GM11168 (cell line): Measurements from ENCODE around the gene HMCN1.
"Not testable (repeated sequence)": the region's sequence is repeated elsewhere in the genome, so short reads cannot be mapped to it uniquely, and the experiment has no call there.

Experiments
- in situ Hi-C: fragments of 300-500 bp; cut with MboI; formaldehyde crosslinking; loops from one replicate; pipeline ENCODE4 v1.12.0; 2022; ENCODE audit warnings: low sequenced_read_pairs; ENCODE audit not compliant: unreplicated experiment

The HMCN1 gene

DNA sequence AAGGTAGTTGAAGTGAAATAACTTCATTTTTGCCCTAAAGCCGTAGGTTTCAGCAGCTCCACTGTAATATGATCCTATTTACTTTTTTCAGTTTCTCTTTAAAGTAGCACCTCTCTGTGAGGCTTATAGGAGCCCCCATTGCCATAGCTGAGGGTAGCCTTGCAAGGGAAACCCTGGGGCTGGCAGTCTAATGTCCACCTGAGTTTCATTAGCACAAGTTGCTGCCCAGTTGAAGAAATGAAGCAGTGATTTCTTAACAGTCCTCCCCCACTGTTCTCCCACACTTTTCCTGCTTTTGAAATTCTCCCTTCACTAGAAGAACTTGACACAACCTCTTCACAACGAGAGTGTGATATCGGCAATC, 1.5 kb downstream of the HMCN1 start:
- in situ Hi-C loops, result no loop called here

DNA sequence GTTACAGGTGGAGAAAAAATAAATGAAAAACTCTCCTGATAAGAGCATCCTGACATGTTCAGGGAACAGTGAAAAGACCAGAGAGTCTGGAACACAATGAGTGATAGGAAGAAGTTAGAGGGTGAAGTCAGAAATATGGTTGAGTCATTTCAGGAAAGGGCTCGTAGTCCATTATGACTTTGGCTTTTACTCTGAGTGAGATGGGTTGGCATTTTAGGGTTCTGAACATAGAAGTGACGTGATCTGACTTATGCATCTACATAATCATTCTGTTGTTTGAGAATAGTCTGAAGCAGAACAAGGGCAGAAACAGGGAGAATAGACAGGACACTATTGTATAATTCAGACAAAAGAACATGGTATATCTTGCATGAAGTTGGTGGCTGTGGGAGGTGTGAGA, 5.8 kb downstream of the HMCN1 start:
- in situ Hi-C loops, result no loop called here

DNA sequence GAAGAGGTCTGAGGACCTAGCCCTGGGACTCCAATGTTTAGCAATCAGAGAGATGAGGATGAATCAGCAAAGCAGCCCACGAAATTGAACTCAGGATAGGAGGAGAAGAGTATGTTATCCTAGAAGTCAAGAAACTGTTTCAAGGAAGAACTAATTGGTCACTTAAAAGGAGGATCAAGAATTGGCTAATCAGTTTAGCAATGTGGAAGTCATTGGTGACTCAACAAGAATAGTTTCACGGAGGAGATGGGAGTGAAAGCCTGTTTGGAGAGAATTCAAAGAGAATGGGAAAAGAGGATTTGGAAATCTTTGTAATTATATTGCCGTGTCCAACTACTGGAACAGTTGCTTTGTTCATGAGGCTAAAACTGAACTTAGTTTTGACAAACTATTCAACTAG, 7.4 kb downstream of the HMCN1 start:
- in situ Hi-C loops, result no loop called here

DNA sequence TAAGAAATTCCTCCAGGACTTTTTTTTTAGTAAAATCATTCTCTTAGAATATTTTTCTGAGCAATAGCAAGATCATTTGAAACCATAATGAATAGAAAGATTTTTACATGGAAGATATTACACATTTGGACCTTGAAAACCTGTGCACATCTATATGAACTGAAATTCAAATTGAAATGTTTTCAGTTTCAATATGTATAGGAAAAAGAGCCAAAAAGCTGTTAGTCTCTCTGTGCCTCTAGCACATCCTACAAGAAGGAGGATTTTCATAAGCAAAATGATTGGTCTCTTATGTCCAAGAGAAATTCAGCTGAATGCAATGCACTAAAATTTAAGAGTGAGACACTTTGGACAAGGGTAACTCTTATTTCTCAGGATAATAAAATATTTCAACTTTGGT, 8.2 kb downstream of the HMCN1 start:
- in situ Hi-C loops, result no loop called here

DNA sequence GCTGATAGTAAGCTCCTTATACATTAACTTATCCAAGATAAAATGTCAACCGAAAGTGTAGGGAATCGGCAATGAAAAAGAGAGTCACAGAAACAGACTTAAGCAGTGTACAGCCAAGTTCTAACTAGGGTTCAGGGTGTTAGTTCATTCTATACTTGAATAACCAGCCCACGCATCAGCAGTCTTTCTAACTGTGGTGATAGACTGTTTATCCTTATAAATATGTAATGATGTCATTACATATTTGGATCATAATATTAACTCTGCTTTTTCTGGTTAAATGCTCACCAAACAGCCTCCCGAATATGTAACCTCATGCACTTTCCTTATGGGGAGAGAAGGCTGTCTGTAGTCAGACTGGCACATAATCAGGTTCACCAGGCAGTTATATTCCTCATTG, 11.0 kb downstream of the HMCN1 start:
- in situ Hi-C loops, result no loop called here

DNA sequence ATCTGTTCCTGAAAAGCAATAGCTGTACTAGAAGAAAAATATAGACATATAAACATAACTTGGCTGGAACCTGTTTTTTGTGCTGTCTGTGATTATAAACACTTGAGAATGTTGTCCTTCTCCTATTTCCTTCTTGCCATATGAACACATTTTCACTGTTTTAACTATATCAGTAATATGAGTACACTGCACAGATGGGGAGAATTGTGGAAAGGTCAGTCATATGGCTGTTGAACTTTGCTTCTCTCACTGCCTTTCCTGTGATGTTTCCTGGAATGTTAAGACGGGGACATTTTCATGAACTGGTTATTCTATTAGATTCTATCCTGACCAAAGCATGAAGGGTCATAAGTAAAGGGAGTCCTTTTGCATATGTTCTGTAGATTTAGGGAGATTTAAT, 24.9 kb downstream of the HMCN1 start:
- in situ Hi-C loops, result no loop called here

DNA sequence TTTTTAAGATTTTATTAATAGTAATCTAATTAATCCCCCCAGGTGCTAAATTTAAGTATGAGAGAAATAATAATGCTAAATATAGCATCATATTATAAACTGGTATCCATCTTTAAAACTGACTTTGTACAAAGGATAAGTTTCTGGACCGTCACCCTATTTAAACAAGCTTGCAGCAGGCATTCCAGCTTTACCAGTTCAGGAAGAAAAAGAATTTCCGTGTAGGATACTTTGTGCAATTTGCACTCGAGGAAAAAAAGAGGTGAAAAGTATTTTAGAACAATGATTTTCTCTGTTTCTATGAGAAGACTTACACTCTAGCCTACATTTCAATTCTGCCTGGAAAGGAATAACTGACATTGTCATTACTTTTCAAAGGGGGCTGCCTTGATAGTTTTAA, 27.6 kb downstream of the HMCN1 start:
- in situ Hi-C loops, result no loop called here

DNA sequence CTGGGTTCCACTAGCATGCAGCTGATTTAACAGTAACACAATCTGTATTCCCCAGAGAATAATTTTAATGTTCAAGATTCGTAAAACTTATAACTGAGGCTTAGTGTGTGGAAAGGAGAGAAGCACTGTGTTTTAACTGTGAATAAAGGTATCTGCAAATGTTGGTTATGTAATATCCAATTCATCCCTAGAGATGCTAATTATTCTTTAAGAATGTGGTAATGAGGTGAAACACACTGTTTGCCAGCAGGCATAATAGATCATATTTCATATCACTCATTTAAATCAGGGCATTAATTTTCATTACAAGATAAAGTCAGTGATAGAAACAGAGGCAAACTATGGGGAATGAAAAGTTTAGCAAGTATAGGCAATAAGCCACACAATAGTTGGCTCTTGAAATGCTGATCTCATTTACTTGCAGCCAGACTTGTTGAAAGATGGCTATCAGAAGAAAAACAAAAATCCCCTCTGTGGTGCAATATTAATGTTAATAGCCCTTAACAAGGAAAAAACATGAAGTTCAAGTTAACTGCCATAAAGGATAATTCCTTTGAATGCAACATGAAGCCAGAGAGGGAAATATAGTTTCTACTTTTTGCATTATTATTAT, 33.4 kb downstream of the HMCN1 start:
- in situ Hi-C loops, result no loop called here

DNA sequence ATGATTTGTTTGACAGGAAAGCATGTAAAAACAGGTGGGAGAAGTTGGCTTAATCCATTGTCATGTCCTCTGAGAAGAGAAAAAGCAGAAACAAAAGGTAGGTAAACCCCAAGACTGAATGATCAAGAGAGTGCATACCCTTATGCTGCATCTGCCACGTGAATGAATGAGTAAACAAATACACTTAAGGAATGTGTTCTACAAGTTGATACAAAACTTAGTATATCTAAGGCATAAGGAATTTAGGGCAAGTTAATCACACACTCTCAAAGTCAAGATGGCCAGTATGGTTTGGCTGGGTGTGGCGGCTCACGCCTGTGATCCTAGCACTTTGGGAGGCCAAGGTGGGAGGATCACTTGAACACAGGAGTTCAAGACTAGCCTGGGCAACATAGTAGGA, 34.2 kb downstream of the HMCN1 start:
- in situ Hi-C loops, result no loop called here

DNA sequence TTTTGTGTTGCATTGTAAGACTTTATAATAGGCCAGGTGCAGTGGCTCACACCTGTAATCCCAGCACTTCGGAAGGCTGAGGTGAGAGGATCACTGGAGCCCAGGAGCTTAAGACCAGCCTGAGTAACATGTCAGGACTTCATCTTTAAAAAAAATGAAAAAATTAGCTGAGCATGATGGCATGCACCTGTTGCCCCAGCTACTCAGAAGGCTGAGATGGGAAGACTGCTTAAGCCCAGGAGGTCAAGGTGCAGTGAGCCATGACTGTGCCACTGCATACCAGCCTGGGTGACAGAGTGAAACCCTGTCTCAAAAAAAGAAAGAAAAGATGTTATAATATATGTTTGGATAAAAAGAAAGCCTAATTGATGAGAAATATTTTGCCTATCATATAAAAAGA, 34.9 kb downstream of the HMCN1 start:
- in situ Hi-C loops, result no loop called here

DNA sequence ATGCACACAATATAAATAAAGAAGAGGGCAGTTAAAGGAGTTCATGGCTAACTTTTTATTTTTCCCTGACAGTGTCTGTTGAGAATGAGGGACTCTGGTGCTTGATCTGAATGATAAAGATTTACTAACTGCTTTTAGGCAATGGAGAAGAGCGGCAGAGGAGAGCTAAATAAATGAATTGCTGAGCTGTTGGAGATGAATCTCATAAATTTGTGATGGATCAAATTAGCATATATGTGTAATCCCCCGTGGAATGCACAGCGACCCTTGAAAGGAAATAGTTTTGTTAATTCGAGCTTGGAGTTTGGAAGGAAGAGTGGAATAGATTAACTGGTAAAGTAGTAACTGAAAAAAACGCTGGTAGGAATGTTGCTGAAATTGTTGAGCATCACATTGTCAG, 40.2 kb downstream of the HMCN1 start:
- in situ Hi-C loops, result no loop called here

DNA sequence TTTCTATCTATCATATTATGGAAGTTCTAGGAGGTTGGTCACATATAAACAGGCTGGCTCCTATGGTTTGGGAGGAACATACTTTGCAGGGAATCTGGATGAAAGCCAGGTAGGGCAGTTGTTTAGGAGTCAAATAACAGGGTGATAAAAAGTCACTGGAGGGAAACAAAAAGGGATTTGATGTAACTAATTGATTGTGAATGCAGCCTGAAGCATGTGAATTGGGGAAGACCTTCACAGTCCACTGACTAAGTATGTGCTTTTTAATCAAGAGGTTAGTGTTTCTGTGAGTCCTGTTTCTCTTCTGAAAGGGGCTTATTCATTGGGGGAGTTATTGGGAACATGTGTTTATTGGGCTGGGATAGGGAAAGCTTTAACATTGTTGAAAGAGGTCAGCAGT, 41.3 kb downstream of the HMCN1 start:
- in situ Hi-C loops, result no loop called here

DNA sequence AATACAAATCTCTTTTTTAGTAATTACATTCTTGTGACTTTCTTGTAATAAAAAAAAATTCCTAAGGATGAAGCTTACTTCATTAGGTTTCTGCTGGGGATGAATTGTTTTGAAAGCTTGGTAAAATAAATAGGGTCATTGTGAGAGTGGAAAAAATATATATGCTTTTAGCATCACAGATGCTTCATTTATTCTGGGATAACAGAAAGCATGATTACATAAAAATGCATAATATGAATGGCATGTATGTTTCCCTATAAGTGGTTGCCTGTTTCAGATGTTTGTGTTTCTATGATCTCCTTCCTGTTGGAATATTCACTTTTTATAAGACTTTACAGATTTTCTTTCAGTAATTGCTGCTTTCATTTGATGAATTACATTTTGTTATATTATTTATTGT, 42.3 kb downstream of the HMCN1 start:
- in situ Hi-C loops, result no loop called here

DNA sequence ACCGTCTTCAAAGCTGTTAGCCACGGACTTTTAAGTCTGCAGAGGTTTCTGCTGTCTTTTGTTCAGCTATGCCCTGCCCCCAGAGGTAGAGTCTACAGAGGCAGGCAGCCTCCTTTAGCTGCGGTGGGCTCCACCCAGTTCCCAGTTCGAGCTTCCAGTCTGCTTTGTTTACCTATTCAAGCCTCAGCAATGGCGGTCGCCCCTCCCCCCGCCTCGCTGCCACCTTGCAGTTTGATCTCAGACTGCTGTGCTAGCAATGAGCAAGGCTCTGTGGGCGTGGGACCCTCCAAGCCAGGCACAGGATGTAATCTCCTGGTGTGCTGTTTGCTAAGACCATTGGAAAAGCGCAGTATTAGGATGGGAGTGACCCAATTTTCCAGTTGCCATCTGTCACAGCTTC, 49.7 kb downstream of the HMCN1 start:
- in situ Hi-C loops, result not testable (repeated sequence)

DNA sequence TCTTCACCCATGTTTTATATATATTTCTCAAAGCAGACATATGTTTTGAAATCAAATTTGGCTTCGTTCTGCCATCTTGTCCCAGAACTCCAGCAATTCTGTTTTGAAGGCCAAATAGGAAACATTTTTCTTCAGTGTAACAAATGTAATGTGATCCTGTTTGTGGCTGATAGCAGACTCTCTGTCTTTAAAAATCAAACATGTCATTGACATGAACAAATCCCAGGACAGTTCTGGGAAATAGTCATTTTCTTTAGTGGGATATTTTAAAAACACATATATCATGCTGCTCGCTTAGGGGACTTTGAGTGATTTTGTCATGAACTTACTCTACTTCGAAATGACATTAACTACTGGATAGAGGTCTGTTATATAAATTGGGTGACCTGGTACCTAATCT, 51.4 kb downstream of the HMCN1 start:
- in situ Hi-C loops, result no loop called here

DNA sequence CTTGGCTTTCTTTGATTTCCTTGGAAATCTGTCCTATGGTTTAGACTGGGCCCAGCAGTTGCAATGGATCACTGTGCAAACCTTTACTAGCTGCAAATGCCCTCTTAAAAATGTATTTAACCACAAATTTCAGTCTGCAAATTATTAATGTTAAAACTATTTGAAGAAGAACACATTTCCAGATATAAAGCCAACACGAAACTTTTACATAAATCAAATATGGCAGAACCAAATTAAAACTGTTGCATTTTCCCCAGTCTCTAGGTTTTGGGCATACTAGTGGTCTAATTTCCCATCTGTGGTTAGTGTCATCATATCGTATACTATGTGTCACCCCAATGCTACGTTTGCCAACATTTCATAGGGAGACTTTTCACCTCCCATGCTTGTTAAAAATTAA, 52.3 kb downstream of the HMCN1 start:
- in situ Hi-C loops, result no loop called here

DNA sequence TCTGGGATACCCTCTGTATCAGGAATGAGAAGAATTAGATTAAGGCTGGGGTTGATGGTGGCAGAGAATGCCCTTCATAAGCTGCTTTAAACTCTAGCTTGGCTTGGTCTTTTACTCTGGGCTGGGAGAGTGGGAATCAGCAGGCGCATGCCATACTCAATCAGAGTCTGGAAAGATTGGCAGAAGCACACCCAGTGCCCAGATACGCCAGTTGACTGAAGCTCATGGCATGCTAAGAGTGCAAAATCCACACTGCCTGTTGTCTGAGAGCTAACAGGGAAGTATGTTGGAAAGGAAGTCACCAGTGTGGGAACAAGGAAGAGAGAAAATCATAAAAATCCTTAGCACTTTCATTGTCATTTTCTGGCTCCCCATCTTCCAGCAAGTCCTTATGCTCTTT, 53.0 kb downstream of the HMCN1 start:
- in situ Hi-C loops, result no loop called here

DNA sequence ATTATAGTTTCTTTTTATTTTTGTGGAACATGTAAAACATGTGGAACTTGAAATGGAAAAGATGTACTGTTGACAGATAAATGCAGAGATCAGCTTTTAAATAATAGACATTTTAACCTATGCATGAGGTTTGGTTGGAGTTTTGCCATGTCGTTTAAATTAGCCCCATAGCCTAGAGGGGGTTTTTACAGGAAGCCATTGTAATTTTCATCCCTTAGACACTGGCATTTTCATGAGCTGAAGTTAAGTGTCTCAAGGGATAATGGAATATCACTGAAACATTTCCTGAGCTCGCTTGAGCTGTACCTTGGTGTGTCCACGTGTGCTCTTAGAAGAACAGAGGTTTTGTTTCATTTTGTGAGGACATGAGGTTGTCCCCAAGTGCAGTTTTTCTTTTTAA, 54.2 kb downstream of the HMCN1 start:
- in situ Hi-C loops, result no loop called here

DNA sequence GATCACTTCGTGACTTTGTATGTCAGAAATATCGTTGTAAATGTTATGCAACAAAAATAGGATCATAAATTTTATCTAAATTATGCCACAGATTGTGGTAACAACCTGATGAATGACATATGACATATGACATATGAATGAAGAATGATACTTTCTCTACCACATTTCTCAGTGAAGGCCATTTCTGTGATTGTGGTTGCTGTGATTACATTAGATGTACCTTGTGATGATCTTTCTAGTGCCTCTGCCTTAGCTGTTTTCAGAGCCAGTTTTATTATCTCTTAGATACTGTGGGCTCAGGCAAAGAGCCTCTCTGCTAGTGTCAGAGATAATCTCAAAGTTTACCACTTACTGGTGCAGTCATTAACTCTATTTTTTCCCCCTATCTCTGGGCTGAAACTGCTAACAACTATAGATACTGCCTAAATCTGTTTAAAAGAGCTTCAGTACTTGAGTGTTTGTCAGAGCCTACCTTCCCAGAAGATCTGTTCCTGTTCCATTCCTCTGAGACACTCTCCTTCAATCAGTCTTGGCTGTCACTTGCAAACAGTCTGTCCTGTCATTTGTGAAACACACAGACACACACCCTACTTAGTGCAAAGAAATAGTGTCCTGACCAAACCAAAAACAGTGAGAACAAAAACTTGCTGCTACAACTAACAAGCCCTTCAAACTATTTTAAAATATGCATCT, 55.5 kb downstream of the HMCN1 start:
- in situ Hi-C loops, result no loop called here

DNA sequence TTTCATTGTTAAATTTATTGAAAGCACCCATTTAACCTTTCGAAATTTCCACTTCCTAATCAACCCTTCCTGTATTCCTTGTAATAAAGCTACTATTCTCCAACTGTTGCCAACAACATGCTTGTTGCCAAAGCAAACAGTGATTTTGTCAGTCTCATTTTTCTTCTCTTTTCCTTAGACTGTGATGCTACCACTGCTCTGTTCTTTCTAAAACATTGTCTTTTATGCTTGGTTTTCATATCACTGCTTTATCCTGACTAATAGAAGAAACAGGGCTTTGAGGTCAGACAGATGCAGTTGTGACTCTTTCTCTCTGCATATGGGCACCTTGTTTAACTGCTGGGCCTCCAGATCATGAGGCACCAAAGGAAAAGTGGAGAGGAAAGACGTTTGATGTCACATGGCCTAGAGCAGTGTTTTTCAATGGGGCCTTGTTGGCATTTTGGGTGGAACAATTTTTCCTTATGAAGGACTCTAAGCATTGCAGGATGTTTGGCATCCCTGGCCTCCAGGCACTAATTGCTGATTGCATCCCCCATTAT, 56.1 kb downstream of the HMCN1 start:
- in situ Hi-C loops, result no loop called here

DNA sequence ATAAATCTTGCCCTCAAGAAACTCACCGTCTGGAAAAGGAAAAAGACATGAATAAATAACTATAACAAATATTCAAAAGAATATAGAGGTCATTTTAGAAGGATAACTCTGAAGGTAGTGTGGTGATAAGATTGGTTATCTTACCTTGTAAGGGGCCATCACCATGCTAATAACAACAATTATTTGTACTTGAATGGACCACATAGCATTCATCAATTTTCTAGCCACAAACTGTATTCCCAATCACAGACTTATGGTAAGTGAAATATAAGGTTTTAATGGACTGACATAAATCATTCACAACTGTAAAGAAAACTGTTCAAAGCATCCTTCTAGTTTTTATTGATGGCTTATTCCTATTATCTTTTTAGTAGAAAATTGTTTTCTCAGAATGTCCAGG, 57.8 kb downstream of the HMCN1 start:
- in situ Hi-C loops, result no loop called here

DNA sequence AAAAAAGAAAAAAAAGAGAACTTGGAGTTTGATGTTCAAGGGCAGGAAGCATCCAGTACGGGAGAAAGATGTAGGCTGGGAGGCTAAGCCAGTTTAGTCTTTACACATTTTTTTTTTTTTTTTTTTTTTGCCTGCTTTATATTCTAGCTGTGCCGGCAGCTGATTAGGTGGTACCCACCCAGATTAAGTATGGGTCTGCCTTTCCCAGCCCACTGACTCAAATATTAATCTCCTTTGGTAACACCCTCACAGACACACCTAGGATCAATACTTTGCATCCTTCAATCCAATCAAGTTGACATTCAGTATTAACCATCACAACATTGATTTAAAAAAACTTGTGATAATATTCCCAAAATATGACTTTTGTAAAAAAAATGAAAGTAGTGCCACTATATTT, 60.3 kb downstream of the HMCN1 start:
- in situ Hi-C loops, result not testable (repeated sequence)
